ENCODE measurements around the gene TAL2.

The TAL2 gene

DNA sequence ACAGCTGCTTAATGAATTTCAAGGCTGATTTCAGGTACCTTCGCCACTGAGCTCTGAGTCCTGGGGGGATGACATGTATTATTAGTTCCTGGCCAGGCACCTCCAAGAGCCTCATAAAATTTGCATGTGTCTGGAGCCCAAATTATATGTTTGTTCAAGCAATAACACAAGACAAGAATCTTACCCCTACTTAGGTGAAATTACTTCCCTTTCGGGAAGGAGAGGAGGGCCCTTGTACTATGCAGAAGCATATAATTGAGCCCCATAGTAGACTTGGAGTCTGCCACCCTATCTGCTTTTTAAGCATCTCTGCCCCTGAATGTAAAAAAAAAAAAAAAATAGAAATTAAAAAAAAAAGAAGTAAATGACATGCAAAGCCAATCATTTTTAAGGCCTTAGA, 19.1 kb downstream of the TAL2 start:
- no peak for TF ChIP-seq SIN3A (IDR thresholded peaks at IDR 0.05; ENCODE audit: borderline replicate concordance, insufficient read depth, low read length)
- no peak for TF ChIP-seq FOXP2 (optimal IDR thresholded peaks at IDR 0.05; ENCODE audit: borderline replicate concordance, extremely low read depth, extremely low read length, insufficient read depth)

DNA sequence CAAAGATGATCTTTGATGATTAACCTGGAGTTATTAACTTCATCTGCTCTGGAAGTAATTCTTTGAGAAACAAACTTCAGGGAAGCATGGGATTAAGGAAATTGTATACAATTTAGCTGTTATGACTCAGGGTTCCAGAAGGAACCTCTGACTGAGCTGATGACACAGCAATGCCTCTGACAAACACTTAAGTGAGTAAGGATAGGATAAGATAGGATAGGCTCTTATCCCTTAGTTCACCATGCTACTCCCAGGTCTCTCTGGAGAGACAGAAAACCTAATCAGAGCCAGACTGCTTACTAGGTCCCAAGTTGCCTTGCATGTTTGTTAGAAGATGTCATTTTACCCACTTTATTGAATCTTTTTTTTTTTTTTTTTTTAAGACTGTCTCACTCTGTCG, 19.5 kb downstream of the TAL2 start:
- TF ChIP-seq FOXP2 (optimal IDR thresholded peaks at IDR 0.05; ENCODE audit: borderline replicate concordance, extremely low read depth, extremely low read length, insufficient read depth), result no peak
- no peak for TF ChIP-seq TAF1 (IDR thresholded peaks at IDR 0.05; ENCODE audit: borderline replicate concordance, insufficient read depth, low read length)
- no peak for TF ChIP-seq SIN3A (IDR thresholded peaks at IDR 0.05; ENCODE audit: borderline replicate concordance, insufficient read depth, low read length)
- no peak for TF ChIP-seq POLR2AphosphoS5 (IDR thresholded peaks at IDR 0.05; ENCODE audit: low read depth, low read length)
- TF ChIP-seq REST (IDR thresholded peaks at IDR 0.05; ENCODE audit: insufficient read depth in 1 of 2, low read depth in 2 of 2, low read length in 2 of 2), result no peak

DNA sequence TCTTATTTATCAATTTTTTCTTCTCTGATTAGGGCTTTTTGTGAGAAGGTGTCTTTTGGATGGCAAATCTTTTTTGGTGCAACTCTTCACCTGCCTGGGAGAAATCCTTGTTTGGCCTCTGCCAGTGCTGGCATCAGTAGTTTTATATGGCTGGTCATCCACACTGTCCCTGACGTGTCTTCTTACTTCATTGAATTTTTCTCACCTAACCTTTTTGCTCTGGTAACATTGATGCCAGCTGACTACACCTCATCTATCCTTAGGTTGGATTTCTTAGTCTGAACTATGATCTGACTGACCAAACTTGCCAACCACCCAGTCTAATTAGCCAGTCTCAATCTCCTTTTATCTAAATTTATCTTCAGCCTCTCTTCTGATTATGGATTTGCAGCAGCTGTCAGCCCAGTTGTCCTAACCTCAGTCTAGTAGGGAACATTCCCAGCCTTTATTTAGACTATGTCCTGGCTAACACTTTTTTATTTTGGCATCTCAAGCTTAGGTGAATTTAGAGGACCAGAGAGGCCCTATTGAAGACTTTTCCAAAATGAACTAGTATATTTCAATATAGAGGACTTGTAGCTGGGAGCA, 21.5 kb downstream of the TAL2 start:
- TF ChIP-seq FOXP2 (optimal IDR thresholded peaks at IDR 0.05; ENCODE audit: borderline replicate concordance, extremely low read depth, extremely low read length, insufficient read depth), result no peak
- no peak for TF ChIP-seq TAF1 (IDR thresholded peaks at IDR 0.05; ENCODE audit: borderline replicate concordance, insufficient read depth, low read length)
- no peak for TF ChIP-seq SIN3A (IDR thresholded peaks at IDR 0.05; ENCODE audit: borderline replicate concordance, insufficient read depth, low read length)
- TF ChIP-seq POLR2AphosphoS5 (IDR thresholded peaks at IDR 0.05; ENCODE audit: low read depth, low read length), result no peak
- no peak for TF ChIP-seq REST (IDR thresholded peaks at IDR 0.05; ENCODE audit: insufficient read depth in 1 of 2, low read depth in 2 of 2, low read length in 2 of 2)

- no peak for TF ChIP-seq TAF1 (IDR thresholded peaks at IDR 0.05; ENCODE audit: borderline replicate concordance, insufficient read depth, low read length)
- no peak for TF ChIP-seq REST (IDR thresholded peaks at IDR 0.05; ENCODE audit: insufficient read depth in 1 of 2, low read depth in 2 of 2, low read length in 2 of 2)
- no peak for TF ChIP-seq SIN3A (IDR thresholded peaks at IDR 0.05; ENCODE audit: borderline replicate concordance, insufficient read depth, low read length)
- TF ChIP-seq POLR2AphosphoS5 (IDR thresholded peaks at IDR 0.05; ENCODE audit: low read depth, low read length), result no peak
- TF ChIP-seq FOXP2 (optimal IDR thresholded peaks at IDR 0.05; ENCODE audit: borderline replicate concordance, extremely low read depth, extremely low read length, insufficient read depth), result no peak
These were observed 24.7 kb downstream of the TAL2 start for GRCh38 chr9:105686936-105687335.

DNA sequence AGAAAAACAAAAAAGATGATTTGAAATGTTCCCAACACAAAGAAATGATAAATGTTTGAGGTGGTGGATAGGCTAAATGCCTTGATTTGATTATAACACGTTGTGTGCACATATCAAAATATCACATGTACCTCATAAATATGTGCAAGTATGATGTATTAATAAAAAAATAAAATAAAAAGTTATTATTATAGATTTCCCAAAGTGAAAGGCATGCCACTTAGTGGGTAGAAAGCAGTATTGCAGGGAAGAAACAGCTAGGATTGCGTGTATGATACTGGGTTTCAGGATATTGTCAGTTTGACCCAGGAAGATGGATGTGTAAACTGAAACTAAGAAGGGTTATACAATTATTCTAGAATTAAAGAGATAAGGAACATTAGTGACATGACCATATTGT, 28.5 kb downstream of the TAL2 start:
- TF ChIP-seq POLR2AphosphoS5 (IDR thresholded peaks at IDR 0.05; ENCODE audit: low read depth, low read length) (no peak), FOXP2 (optimal IDR thresholded peaks at IDR 0.05; ENCODE audit: borderline replicate concordance, extremely low read depth, extremely low read length, insufficient read depth) (no peak), SIN3A (IDR thresholded peaks at IDR 0.05; ENCODE audit: borderline replicate concordance, insufficient read depth, low read length) (no peak), TAF1 (IDR thresholded peaks at IDR 0.05; ENCODE audit: borderline replicate concordance, insufficient read depth, low read length) (no peak), REST (IDR thresholded peaks at IDR 0.05; ENCODE audit: insufficient read depth in 1 of 2, low read depth in 2 of 2, low read length in 2 of 2) (no peak)

All from PFSK-1 (cell line).